CD14-positive monocyte (primary cell): ENCODE measurements around the gene EBLN1. TPM values are rescaled to one million over a fixed set of nuclear protein-coding genes. Genes with fewer than 3 reads are reported as not detected.

ENCODE experiments used
- DNase-seq, 3 donors: peaks; one replicate each; pipeline ENCODE4 v3.0.0-alpha.2; 2011 to 2022
- H2AFZ ChIP-seq: 2 replicates; pipeline ENCODE4 v1.6.0; 2012; ENCODE audit warnings: mild to moderate bottlenecking, low read depth, low read length, inconsistent platforms; ENCODE audit not compliant: insufficient read depth, poor library complexity, severe bottlenecking
- H3K27ac ChIP-seq, 2 donors: 1 replicate in 1 of 2; 2 replicates in 1 of 2; pipeline ENCODE4 v1.5.1; 2012 to 2013; ENCODE audit warnings: low read length in 2 of 2, control low read depth in 1 of 2, inconsistent platforms in 1 of 2, low read depth in 1 of 2, mild to moderate bottlenecking in 1 of 2
- H3K27me3 ChIP-seq, 2 donors: one replicate each; pipeline versions ENCODE4 v1.6.0 to v1.6.1; 2011 to 2013; ENCODE audit warnings: low read length in 2 of 2; ENCODE audit not compliant: control insufficient read depth in 2 of 2, insufficient read depth in 2 of 2
- H3K36me3 ChIP-seq, 2 donors: replicated peaks in 1 of 2; 1 replicate in 1 of 2; 2 replicates in 1 of 2; pipeline versions ENCODE4 v1.5.1 to v1.6.1; 2012 to 2013; ENCODE audit warnings: low read length in 2 of 2, control low read depth in 1 of 2, inconsistent platforms in 1 of 2, mild to moderate bottlenecking in 1 of 2; ENCODE audit not compliant: insufficient read depth in 2 of 2, control insufficient read depth in 1 of 2
- H3K4me1 ChIP-seq, 2 donors: 1 replicate in 1 of 2; 2 replicates in 1 of 2; pipeline versions ENCODE4 v1.5.1 to v1.6.1; 2012 to 2013; ENCODE audit warnings: low read length in 2 of 2, control low read depth in 1 of 2, inconsistent platforms in 1 of 2, mild to moderate bottlenecking in 1 of 2, moderate library complexity in 1 of 2; ENCODE audit not compliant: insufficient read depth in 2 of 2, control insufficient read depth in 1 of 2
- H3K4me2 ChIP-seq: replicated peaks from 2 replicates; pipeline ENCODE3; 2012; ENCODE audit warnings: low read length, moderate library complexity, mild to moderate bottlenecking; ENCODE audit not compliant: poor library complexity, severe bottlenecking; ENCODE audit errors: extremely low read depth
- H3K4me3 ChIP-seq, 3 experiments: fragments of 200-600 bp in 1 of 3; sonication (generic) in 1 of 3; replicated peaks in 1 of 3; 1 replicate in 2 of 3; 2 replicates in 1 of 3; pipeline ENCODE4 v1.5.1; 2011 to 2013; ENCODE audit warnings: low read length in 3 of 3, mild to moderate bottlenecking in 3 of 3, control low read depth in 2 of 3, low read depth in 2 of 3, inconsistent platforms in 1 of 3, moderate library complexity in 1 of 3
- H3K79me2 ChIP-seq: 2 replicates; pipeline ENCODE4 v1.6.0; 2012; ENCODE audit warnings: mild to moderate bottlenecking, control low read depth, inconsistent platforms, low read length, moderate library complexity; ENCODE audit not compliant: insufficient read depth
- H3K9ac ChIP-seq: 2 replicates; pipeline ENCODE4 v1.6.0; 2017; ENCODE audit warnings: low read length, mild to moderate bottlenecking; ENCODE audit not compliant: insufficient read depth, poor library complexity, severe bottlenecking
- H3K9me3 ChIP-seq, 2 donors: replicated peaks in 1 of 2; 1 replicate in 1 of 2; 2 replicates in 1 of 2; pipeline versions ENCODE4 v1.5.1 to v1.6.1; 2012 to 2013; ENCODE audit warnings: low read length in 2 of 2, control low read depth in 1 of 2; ENCODE audit not compliant: control insufficient read depth in 1 of 2, insufficient read depth in 1 of 2
- H4K20me1 ChIP-seq: 2 replicates; pipeline ENCODE4 v1.6.0; 2012; ENCODE audit warnings: mild to moderate bottlenecking, low read length, control low read depth, moderate library complexity; ENCODE audit not compliant: insufficient read depth
- H3K27ac Mint-ChIP-seq, 7 donors: one replicate each; pipeline ENCODE4 v1.8.0; 2020; ENCODE audit warnings: mild to moderate bottlenecking in 7 of 7, mixed read lengths in 7 of 7, moderate library complexity in 6 of 7, inconsistent platforms in 2 of 7
- H3K27me3 Mint-ChIP-seq, 3 donors: one replicate each; pipeline ENCODE4 v1.8.0; 2021 to 2022; ENCODE audit warnings: low read depth in 3 of 3, mild to moderate bottlenecking in 3 of 3, mixed read lengths in 3 of 3, moderate library complexity in 3 of 3, inconsistent platforms in 1 of 3
- H3K36me3 Mint-ChIP-seq, 2 donors: one replicate each; pipeline ENCODE4 v1.8.0; 2020; ENCODE audit warnings: mixed read lengths in 2 of 2, inconsistent platforms in 1 of 2, mild to moderate bottlenecking in 1 of 2
- H3K4me1 Mint-ChIP-seq: one replicate; pipeline ENCODE4 v1.8.0; 2020; ENCODE audit warnings: mild to moderate bottlenecking, mixed read lengths
- H3K4me3 Mint-ChIP-seq, 2 donors: one replicate each; pipeline ENCODE4 v1.8.0; 2020; ENCODE audit warnings: mild to moderate bottlenecking in 2 of 2, mixed read lengths in 2 of 2, moderate library complexity in 1 of 2
- H3K9me3 Mint-ChIP-seq, 7 donors: one replicate each; pipeline ENCODE4 v1.8.0; 2020 to 2022; ENCODE audit warnings: mixed read lengths in 7 of 7, mild to moderate bottlenecking in 6 of 7, moderate library complexity in 6 of 7, inconsistent platforms in 2 of 7
- CTCF ChIP-seq: fragments of 200-600 bp; IDR thresholded peaks from one replicate; pipeline ENCODE4 v1.8.0; 2022; ENCODE audit warnings: antibody characterized with exemption, mild to moderate bottlenecking
- WGBS: methylation state at CpG from one replicate; pipeline ENCODE4 v1.1.5; 2013; ENCODE audit warnings: missing lambda C conversion rate; ENCODE audit not compliant: insufficient coverage; 5-methylcytosine and 5-hydroxymethylcytosine counted together
- intact Hi-C, 2 donors: fragments of 100-400 bp; cut with micrococcal nuclease; formaldehyde crosslinking; loops; one replicate each; pipeline versions ENCODE4 v1.15.0 to v1.15.1; 2023
- polyA plus RNA-seq, 3 donors: library from polyadenylated mRNA; depleted of rRNA in 1 of 3; unstranded in 2 of 3; stranded (reverse) in 1 of 3; fragments of 300-500 nt in 2 of 3; fragments of >200 nt in 1 of 3; fragmentation: Illumina TruSeq in 2 of 3; gene quantifications; 1 replicate in 2 of 3; 2 replicates in 1 of 3; pipeline ENCODE4 v1.2.3, GENCODE V29; 2012 to 2021

EBLN1 gene
- polyA plus RNA-seq, 3 donors = not detected

DNA sequence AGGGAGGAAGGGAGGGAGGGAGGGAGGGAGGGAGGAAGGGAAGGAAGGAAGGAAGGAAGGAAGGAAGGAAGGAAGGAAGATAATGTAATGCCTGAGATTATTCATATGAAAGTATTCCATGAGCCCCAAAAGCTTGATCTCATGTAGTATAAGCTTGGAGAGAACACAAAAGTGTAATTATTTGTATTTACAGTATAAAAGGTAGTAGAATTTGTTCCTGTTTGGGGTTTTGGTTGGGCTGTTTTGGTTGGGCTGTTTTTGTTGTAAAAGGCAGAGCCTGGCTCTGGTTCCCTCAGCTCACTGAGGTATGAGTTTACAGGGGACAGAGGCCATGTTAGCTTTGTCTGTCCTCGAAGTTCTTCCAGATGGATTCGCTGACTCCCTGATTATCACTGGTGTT lies 45.3 kb upstream of the EBLN1 start:
- H3K79me2 ChIP-seq = no peaks in the 10 kb centered on the region
- Mint-ChIP-seq H3K4me1 (no peaks in the 10 kb centered on the region), H3K27ac (no peak overlapping the region), H3K36me3 (no peaks in the 10 kb centered on the region), H3K4me3 (no peak overlapping the region), H3K27me3 (peaks cover 11 to 16% (median 14%) of the 10 kb centered on the region in 3 donors), H3K9me3 (peaks cover 0 to 8% (median 2%) of the 10 kb centered on the region in 7 donors)
- H3K4me3 ChIP-seq = no peak overlapping the region
- no peaks in the 10 kb centered on the region for H3K4me1 ChIP-seq
- H2AFZ ChIP-seq = no peak overlapping the region
- no peaks in the 10 kb centered on the region for H3K27me3 ChIP-seq
- intact Hi-C loops = no loop called here
- 100% methylated on average over 2 of the region's 2 CpGs for WGBS
- H4K20me1 ChIP-seq = no peaks in the 10 kb centered on the region
- no peaks in the 10 kb centered on the region for H3K9me3 ChIP-seq
- H3K36me3 ChIP-seq = no peaks in the 10 kb centered on the region
- H3K4me2 ChIP-seq = no peak overlapping the region
- TF ChIP-seq CTCF = no peak
- H3K27ac ChIP-seq = no peak overlapping the region
- no peak overlapping the region for H3K9ac ChIP-seq
- DNase-seq = no peak

DNA sequence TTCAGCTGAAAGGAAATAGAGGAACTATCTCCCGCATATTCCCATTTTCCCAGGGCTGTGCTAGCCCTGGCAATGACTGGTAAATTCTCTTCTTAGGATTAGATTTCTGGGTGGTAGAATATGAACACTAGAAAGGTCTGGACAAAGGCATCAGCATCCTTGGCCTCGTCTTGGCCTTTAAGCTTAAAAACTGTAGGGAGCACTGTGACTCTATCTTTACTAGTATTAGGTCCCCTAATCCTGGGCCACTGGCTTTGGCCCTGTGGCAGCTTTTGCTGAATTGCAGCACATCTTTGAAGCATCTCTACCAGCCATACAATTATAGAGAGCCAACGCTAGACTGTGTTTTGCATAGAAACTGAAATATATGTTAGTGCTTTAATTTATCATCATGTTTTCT lies 41.5 kb upstream of the EBLN1 start:
- no peaks in the 10 kb centered on the region for H3K36me3 ChIP-seq
- Mint-ChIP-seq H3K4me1 (no peaks in the 10 kb centered on the region), H3K27ac (no peak overlapping the region), H3K27me3 (peaks cover 18 to 26% (median 20%) of the 10 kb centered on the region in 3 donors), H3K9me3 (peaks cover 0 to 5% (median 0%) of the 10 kb centered on the region in 7 donors), H3K36me3 (no peaks in the 10 kb centered on the region), H3K4me3 (no peak overlapping the region)
- no peaks in the 10 kb centered on the region for H4K20me1 ChIP-seq
- peaks cover 0 to 9% of the 10 kb centered on the region in 2 donors for H3K27me3 ChIP-seq
- H3K27ac ChIP-seq = no peak overlapping the region
- no peak overlapping the region for H3K4me3 ChIP-seq
- no peak for TF ChIP-seq CTCF
- H3K79me2 ChIP-seq = no peaks in the 10 kb centered on the region
- no peaks in the 10 kb centered on the region for H3K9me3 ChIP-seq
- no peak overlapping the region for H3K9ac ChIP-seq
- no peaks in the 10 kb centered on the region for H3K4me1 ChIP-seq
- H3K4me2 ChIP-seq = no peak overlapping the region
- no peak overlapping the region for H2AFZ ChIP-seq
- intact Hi-C loops = loop anchor here in 1 of 2 donors (10.0 kb wide), 3 partner anchors 56 to 744 kb away; partner anchors contain the start of genes COMMD3 and DNAJC1
- peak in 1 of 3 donors; percentile 7 for DNase-seq
- 100% methylated on average over 1 of the region's 3 CpGs for WGBS
